Measurements from ENCODE around the gene DMKN. TPM values are rescaled to one million over a fixed set of nuclear protein-coding genes. Genes with fewer than 3 reads are reported as not detected.
"Not testable (repeated sequence)": the region's sequence is repeated elsewhere in the genome, so short reads cannot be mapped to it uniquely, and the experiment has no call there.

The DMKN gene
- total and polyA plus RNA-seq, 4 donors = 79.0 to 278 (median 106) TPM

- Histone ChIP-seq H3K27me3 (ENCODE audit: control insufficient read depth in 3 of 3, insufficient read depth in 3 of 3, low read length in 2 of 3) (no peaks in the 10 kb centered on the region), H3K9ac (ENCODE audit: insufficient read depth in 1 of 2, low read length in 2 of 2) (no peak overlapping the region), H3K4me3 (no peak overlapping the region), H3K36me3 (ENCODE audit: control insufficient read depth in 4 of 4, insufficient read depth in 4 of 4, low read length in 4 of 4) (no peaks in the 10 kb centered on the region), H3K9me3 (ENCODE audit: control insufficient read depth in 4 of 4, insufficient read depth in 3 of 4, low read length in 3 of 4) (no peaks in the 10 kb centered on the region), H3K27ac (ENCODE audit: low read depth in 1 of 2, low read length in 1 of 2) (no peak overlapping the region), H3K4me1 (ENCODE audit: control insufficient read depth in 5 of 5, insufficient read depth in 5 of 5, low read length in 5 of 5) (no peaks in the 10 kb centered on the region)
- 65 to 71% methylated on average over 4 of the region's 4 CpGs for WGBS, 2 donors
- ATAC-seq (ENCODE audit: insufficient read depth, low FRiP score) (no peak), DNase-seq (no peak)
- TF ChIP-seq CTCF (IDR thresholded peaks at IDR 0.05; ENCODE audit: control extremely low read depth, extremely low read depth) = no peak
These were observed 37.3 kb downstream of the DMKN start for GRCh38 chr19:35476149-35476548.

- not testable (repeated sequence) for ATAC-seq (ENCODE audit: insufficient read depth, low FRiP score); H3K4me1 ChIP-seq (ENCODE audit: control insufficient read depth in 5 of 5, insufficient read depth in 5 of 5, low read length in 5 of 5)
- 89 to 91% methylated on average over 7 of the region's 7 CpGs for WGBS, 2 donors
These were observed 38.9 kb downstream of the DMKN start for GRCh38 chr19:35474594-35474993.

GRCh38 chr19:35474104-35474503 is 39.3 kb downstream of the DMKN start:
- no peak for TF ChIP-seq CTCF (IDR thresholded peaks at IDR 0.05; ENCODE audit: control extremely low read depth, extremely low read depth)
- Histone ChIP-seq H3K27ac (ENCODE audit: low read depth in 1 of 2, low read length in 1 of 2) (no peak overlapping the region), H3K9me3 (ENCODE audit: control insufficient read depth in 4 of 4, insufficient read depth in 3 of 4, low read length in 3 of 4) (no peaks in the 10 kb centered on the region), H3K4me3 (no peak overlapping the region), H3K4me1 (ENCODE audit: control insufficient read depth in 5 of 5, insufficient read depth in 5 of 5, low read length in 5 of 5) (no peaks in the 10 kb centered on the region), H3K36me3 (ENCODE audit: control insufficient read depth in 4 of 4, insufficient read depth in 4 of 4, low read length in 4 of 4) (no peaks in the 10 kb centered on the region), H3K27me3 (ENCODE audit: control insufficient read depth in 3 of 3, insufficient read depth in 3 of 3, low read length in 2 of 3) (no peaks in the 10 kb centered on the region), H3K9ac (ENCODE audit: insufficient read depth in 1 of 2, low read length in 2 of 2) (no peak overlapping the region)
- ATAC-seq (ENCODE audit: insufficient read depth, low FRiP score) (no peak), DNase-seq (no peak)
- WGBS, 2 donors = 96 to 97% methylated on average over 14 of the region's 14 CpGs

More at GRCh38 chr19:35474594-35474993, 38.9 kb downstream of the DMKN start:
- H3K27ac ChIP-seq (ENCODE audit: low read depth in 1 of 2, low read length in 1 of 2); H3K4me3 ChIP-seq; DNase-seq; H3K9ac ChIP-seq (ENCODE audit: insufficient read depth in 1 of 2, low read length in 2 of 2); H3K27me3 ChIP-seq (ENCODE audit: control insufficient read depth in 3 of 3, insufficient read depth in 3 of 3, low read length in 2 of 3); H3K36me3 ChIP-seq (ENCODE audit: control insufficient read depth in 4 of 4, insufficient read depth in 4 of 4, low read length in 4 of 4); H3K9me3 ChIP-seq (ENCODE audit: control insufficient read depth in 4 of 4, insufficient read depth in 3 of 4, low read length in 3 of 4): not testable (repeated sequence)

GRCh38 chr19:35471946-35472345 is 41.5 kb downstream of the DMKN start:
- ATAC-seq (ENCODE audit: insufficient read depth, low FRiP score) = no peak
- Histone ChIP-seq H3K27me3 (ENCODE audit: control insufficient read depth in 3 of 3, insufficient read depth in 3 of 3, low read length in 2 of 3) (no peaks in the 10 kb centered on the region), H3K4me1 (ENCODE audit: control insufficient read depth in 5 of 5, insufficient read depth in 5 of 5, low read length in 5 of 5) (peaks cover 0 to 2% (median 0%) of the 10 kb centered on the region in 5 donors), H3K36me3 (ENCODE audit: control insufficient read depth in 4 of 4, insufficient read depth in 4 of 4, low read length in 4 of 4) (no peaks in the 10 kb centered on the region), H3K4me3 (no peak overlapping the region), H3K9ac (ENCODE audit: insufficient read depth in 1 of 2, low read length in 2 of 2) (no peak overlapping the region), H3K27ac (ENCODE audit: low read depth in 1 of 2, low read length in 1 of 2) (no peak overlapping the region), H3K9me3 (ENCODE audit: control insufficient read depth in 4 of 4, insufficient read depth in 3 of 4, low read length in 3 of 4) (no peaks in the 10 kb centered on the region)
- WGBS, 2 donors = 86 to 92% methylated on average over 8 of the region's 8 CpGs
- DNase-seq = no peak
- no peak for TF ChIP-seq CTCF (IDR thresholded peaks at IDR 0.05; ENCODE audit: control extremely low read depth, extremely low read depth)

GRCh38 chr19:35471075-35471474 is 42.4 kb downstream of the DMKN start:
- H3K27me3 ChIP-seq (ENCODE audit: control insufficient read depth in 3 of 3, insufficient read depth in 3 of 3, low read length in 2 of 3) = not testable (repeated sequence)

More at GRCh38 chr19:35471075-35471474, 42.4 kb downstream of the DMKN start:
- 97% methylated on average over 4 of the region's 4 CpGs for WGBS, 2 donors
- not testable (repeated sequence) for H3K36me3 ChIP-seq (ENCODE audit: control insufficient read depth in 4 of 4, insufficient read depth in 4 of 4, low read length in 4 of 4); ATAC-seq (ENCODE audit: insufficient read depth, low FRiP score); H3K9ac ChIP-seq (ENCODE audit: insufficient read depth in 1 of 2, low read length in 2 of 2); DNase-seq; H3K4me1 ChIP-seq (ENCODE audit: control insufficient read depth in 5 of 5, insufficient read depth in 5 of 5, low read length in 5 of 5); H3K27ac ChIP-seq (ENCODE audit: low read depth in 1 of 2, low read length in 1 of 2); H3K4me3 ChIP-seq; H3K9me3 ChIP-seq (ENCODE audit: control insufficient read depth in 4 of 4, insufficient read depth in 3 of 4, low read length in 3 of 4)

All from lung (tissue), 12 donors.